Smooth muscle cell of the brain vasculature (primary cell): Measurements from ENCODE around the gene CHD6.
A peak's percentile ranks its signal among the peaks of the same experiment; 100 is the strongest.

Experiments
- DNase-seq: peaks from one replicate; pipeline ENCODE4 v3.0.0-alpha.2; 2012; ENCODE audit warnings: low read depth, low spot score

Gene CHD6

GRCh38 chr20:41617902-41618806, at the start of gene CHD6:
CHD6 (minus strand) TSS chr20:41618377; CDS start chr20:41551337, 67,040 bp downstream.
- DNase-seq = peak; percentile 97

- DNase-seq = no peak
These were observed 46.4 kb upstream of the CHD6 start for GRCh38 chr20:41664584-41664983.

GRCh38 chr20:41657655-41658054, 39.5 kb upstream of the CHD6 start:
- DNase-seq = no peak

- no peak for DNase-seq
These were observed 37.9 kb upstream of the CHD6 start for GRCh38 chr20:41655962-41656618.

GRCh38 chr20:41654884-41655283, 36.7 kb upstream of the CHD6 start:
- DNase-seq = no peak

- no peak for DNase-seq
These were observed 36.1 kb upstream of the CHD6 start for GRCh38 chr20:41654292-41654691.

- DNase-seq = no peak
These were observed 32.2 kb upstream of the CHD6 start for GRCh38 chr20:41650231-41650948.

- no peak for DNase-seq
These were observed 31.3 kb upstream of the CHD6 start for GRCh38 chr20:41649489-41649888.

- DNase-seq = no peak
These were observed 27.2 kb upstream of the CHD6 start for GRCh38 chr20:41645372-41645771.

- no peak for DNase-seq
These were observed 25.3 kb upstream of the CHD6 start for GRCh38 chr20:41643504-41643938.

- DNase-seq = no peak
These were observed 21.5 kb upstream of the CHD6 start for GRCh38 chr20:41639630-41640029.

GRCh38 chr20:41638456-41638855, 20.3 kb upstream of the CHD6 start:
- no peak for DNase-seq

GRCh38 chr20:41635158-41635557, 17.0 kb upstream of the CHD6 start:
- DNase-seq = no peak

GRCh38 chr20:41632896-41633295, 14.7 kb upstream of the CHD6 start:
- no peak for DNase-seq

- no peak for DNase-seq
These were observed 13.6 kb upstream of the CHD6 start for GRCh38 chr20:41631826-41632225.

- DNase-seq = no peak
These were observed 12.7 kb upstream of the CHD6 start for GRCh38 chr20:41630846-41631245.

GRCh38 chr20:41627611-41628244, 9.6 kb upstream of the CHD6 start:
- no peak for DNase-seq

GRCh38 chr20:41627001-41627495, 8.9 kb upstream of the CHD6 start:
- DNase-seq = no peak

- DNase-seq = no peak
These were observed 5.6 kb upstream of the CHD6 start for GRCh38 chr20:41623625-41624375.

- DNase-seq = no peak
These were observed 4.4 kb upstream of the CHD6 start for GRCh38 chr20:41622584-41622983.

GRCh38 chr20:41621971-41622370, 3.8 kb upstream of the CHD6 start:
- no peak for DNase-seq
